Measurements from ENCODE around the gene FAAH2. TPM values are rescaled to one million over a fixed set of nuclear protein-coding genes. Genes with fewer than 3 reads are reported as not detected.
"Not testable (repeated sequence)": the region's sequence is repeated elsewhere in the genome, so short reads cannot be mapped to it uniquely, and the experiment has no call there.

Gene FAAH2
- total RNA-seq, 5 donors from 2014 or later (not counting 1 experiment from before 2014, with no cell fraction given), result 7.5 to 14.4 (median 10.4) TPM

GRCh38 chrX:57367649-57368048 lies 81.1 kb downstream of the FAAH2 start:
- DNase-seq, result no peak
- no peak for ATAC-seq (replicated peaks in 1 of 4)
- POLR2A ChIA-PET, result no interaction called here
- Histone ChIP-seq H3K27me3 (replicated peaks in 1 of 2; ENCODE audit: control insufficient read depth in 2 of 2, extremely low read depth in 1 of 2, insufficient read depth in 2 of 2, low read length in 1 of 2) (no peaks in the 10 kb centered on the region), H3K27ac (ENCODE audit: low read length) (no peak overlapping the region), H3K4me3 (ENCODE audit: control insufficient read depth in 1 of 2, extremely low read depth in 1 of 2, low read length in 1 of 2) (no peak overlapping the region), H3K9me3 (no peaks in the 10 kb centered on the region), H3K4me1 (ENCODE audit: control insufficient read depth in 1 of 2, extremely low read depth in 1 of 2, insufficient read depth in 2 of 2, low read length in 2 of 2) (no peaks in the 10 kb centered on the region), H3K36me3 (ENCODE audit: control insufficient read depth in 2 of 2, extremely low read depth in 1 of 2, insufficient read depth in 1 of 2, low read length in 1 of 2) (no peaks in the 10 kb centered on the region)
- peaks cover 60% of the 10 kb centered on the region for H3K36me3 Mint-ChIP-seq
- H3K4me3 Mint-ChIP-seq, result no peak overlapping the region
- H3K9me3 Mint-ChIP-seq, result peaks cover 0 to 6% (median 2%) of the 10 kb centered on the region in 3 donors
- H3K4me1 Mint-ChIP-seq, result peaks cover 0 to 19% (median 0%) of the 10 kb centered on the region in 3 donors
- no CpG with 5 or more reads among the region's 1 CpG for WGBS (ENCODE audit: insufficient coverage)
- H3K27ac Mint-ChIP-seq, result no peak overlapping the region
- H3K27me3 Mint-ChIP-seq, result peaks cover 0 to 8% of the 10 kb centered on the region in 2 donors
- CTCF ChIA-PET, result no interaction called here

- no peaks in the 10 kb centered on the region for H3K9me3 ChIP-seq
- no peaks in the 10 kb centered on the region for H3K4me1 ChIP-seq (ENCODE audit: control insufficient read depth in 1 of 2, extremely low read depth in 1 of 2, insufficient read depth in 2 of 2, low read length in 2 of 2)
- H3K4me1 Mint-ChIP-seq, result peaks cover 0 to 22% (median 0%) of the 10 kb centered on the region in 3 donors
- peaks cover 0 to 8% of the 10 kb centered on the region in 2 donors for H3K27me3 Mint-ChIP-seq
- H3K27ac Mint-ChIP-seq, result no peak overlapping the region
- H3K27me3 ChIP-seq (replicated peaks in 1 of 2; ENCODE audit: control insufficient read depth in 2 of 2, extremely low read depth in 1 of 2, insufficient read depth in 2 of 2, low read length in 1 of 2), result no peaks in the 10 kb centered on the region
- DNase-seq (no peak), ATAC-seq (replicated peaks in 1 of 4) (no peak)
- ChIA-PET CTCF (no interaction called here), POLR2A (no interaction called here)
- peaks cover 0 to 6% (median 2%) of the 10 kb centered on the region in 3 donors for H3K9me3 Mint-ChIP-seq
- WGBS (ENCODE audit: insufficient coverage), result no CpG with 5 or more reads among the region's 1 CpG
- no peak overlapping the region for H3K4me3 ChIP-seq (ENCODE audit: control insufficient read depth in 1 of 2, extremely low read depth in 1 of 2, low read length in 1 of 2)
- no peak overlapping the region for H3K4me3 Mint-ChIP-seq
- H3K36me3 Mint-ChIP-seq, result peaks cover 63% of the 10 kb centered on the region
- no peaks in the 10 kb centered on the region for H3K36me3 ChIP-seq (ENCODE audit: control insufficient read depth in 2 of 2, extremely low read depth in 1 of 2, insufficient read depth in 1 of 2, low read length in 1 of 2)
- no peak overlapping the region for H3K27ac ChIP-seq (ENCODE audit: low read length)
Measured at GRCh38 chrX:57368158-57368557, 81.7 kb downstream of the FAAH2 start.

GRCh38 chrX:57379296-57379695 lies 92.8 kb downstream of the FAAH2 start:
- Histone ChIP-seq H3K27ac (ENCODE audit: low read length) (no peak overlapping the region), H3K4me1 (ENCODE audit: control insufficient read depth in 1 of 2, extremely low read depth in 1 of 2, insufficient read depth in 2 of 2, low read length in 2 of 2) (no peaks in the 10 kb centered on the region), H3K4me3 (ENCODE audit: control insufficient read depth in 1 of 2, extremely low read depth in 1 of 2, low read length in 1 of 2) (no peak overlapping the region), H3K36me3 (ENCODE audit: control insufficient read depth in 2 of 2, extremely low read depth in 1 of 2, insufficient read depth in 1 of 2, low read length in 1 of 2) (no peaks in the 10 kb centered on the region), H3K9me3 (no peaks in the 10 kb centered on the region), H3K27me3 (replicated peaks in 1 of 2; ENCODE audit: control insufficient read depth in 2 of 2, extremely low read depth in 1 of 2, insufficient read depth in 2 of 2, low read length in 1 of 2) (no peaks in the 10 kb centered on the region)
- Mint-ChIP-seq H3K4me1 (peaks cover 0 to 11% (median 0%) of the 10 kb centered on the region in 3 donors), H3K36me3 (peaks cover 44% of the 10 kb centered on the region), H3K9me3 (peaks cover 0 to 2% (median 0%) of the 10 kb centered on the region in 3 donors), H3K27me3 (peaks cover 0 to 25% of the 10 kb centered on the region in 2 donors), H3K4me3 (no peak overlapping the region), H3K27ac (no peak overlapping the region)
- ATAC-seq (replicated peaks in 1 of 4) (no peak), DNase-seq (no peak)
- POLR2A ChIA-PET, result no interaction called here
- no CpG with 5 or more reads among the region's 4 CpGs for WGBS (ENCODE audit: insufficient coverage)
- CTCF ChIA-PET, result no interaction called here

GRCh38 chrX:57380026-57380796 lies 93.7 kb downstream of the FAAH2 start:
- no peaks in the 10 kb centered on the region for H3K9me3 ChIP-seq
- H3K4me3 ChIP-seq (ENCODE audit: control insufficient read depth in 1 of 2, extremely low read depth in 1 of 2, low read length in 1 of 2), result no peak overlapping the region
- ATAC-seq (replicated peaks in 1 of 4), result no peak
- H3K27me3 ChIP-seq (replicated peaks in 1 of 2; ENCODE audit: control insufficient read depth in 2 of 2, extremely low read depth in 1 of 2, insufficient read depth in 2 of 2, low read length in 1 of 2), result no peaks in the 10 kb centered on the region
- ChIA-PET CTCF (no interaction called here), POLR2A (no interaction called here)
- Mint-ChIP-seq H3K9me3 (no peaks in the 10 kb centered on the region), H3K27me3 (peaks cover 0 to 25% of the 10 kb centered on the region in 2 donors), H3K4me1 (peaks cover 0 to 7% (median 0%) of the 10 kb centered on the region in 3 donors), H3K4me3 (no peak overlapping the region), H3K27ac (no peak overlapping the region), H3K36me3 (peaks cover 41% of the 10 kb centered on the region)
- no peak overlapping the region for H3K27ac ChIP-seq (ENCODE audit: low read length)
- H3K4me1 ChIP-seq (ENCODE audit: control insufficient read depth in 1 of 2, extremely low read depth in 1 of 2, insufficient read depth in 2 of 2, low read length in 2 of 2), result no peaks in the 10 kb centered on the region
- H3K36me3 ChIP-seq (ENCODE audit: control insufficient read depth in 2 of 2, extremely low read depth in 1 of 2, insufficient read depth in 1 of 2, low read length in 1 of 2), result no peaks in the 10 kb centered on the region
- no peak for DNase-seq
- 60% methylated on average over 1 of the region's 3 CpGs for WGBS (ENCODE audit: insufficient coverage)

DNA sequence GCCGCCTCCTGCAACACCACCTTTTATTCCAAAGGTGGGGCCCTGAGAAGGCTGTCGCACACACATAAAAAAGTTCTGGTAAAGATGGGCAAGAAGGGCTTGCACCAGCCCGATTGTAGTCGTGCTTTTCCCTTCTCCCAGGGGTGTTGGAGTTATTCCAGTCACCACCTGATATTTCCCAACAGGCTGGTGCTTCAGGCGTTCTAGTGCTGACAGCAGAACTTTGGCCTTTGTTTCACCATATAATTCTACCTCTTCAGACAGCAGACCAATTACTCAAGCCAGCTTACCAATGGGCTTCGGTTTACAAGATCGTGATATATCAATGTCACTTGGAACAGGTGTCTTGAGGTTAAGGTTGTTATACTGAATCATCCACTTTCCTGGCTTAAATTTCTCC lies 107.7 kb downstream of the FAAH2 start:
- H3K27ac Mint-ChIP-seq; H3K9me3 ChIP-seq; H3K4me1 ChIP-seq (ENCODE audit: control insufficient read depth in 1 of 2, extremely low read depth in 1 of 2, insufficient read depth in 2 of 2, low read length in 2 of 2); H3K9me3 Mint-ChIP-seq; H3K36me3 ChIP-seq (ENCODE audit: control insufficient read depth in 2 of 2, extremely low read depth in 1 of 2, insufficient read depth in 1 of 2, low read length in 1 of 2); H3K4me3 ChIP-seq (ENCODE audit: control insufficient read depth in 1 of 2, extremely low read depth in 1 of 2, low read length in 1 of 2); H3K4me3 Mint-ChIP-seq; H3K27me3 Mint-ChIP-seq; POLR2A ChIA-PET; ATAC-seq (replicated peaks in 1 of 4); H3K4me1 Mint-ChIP-seq; DNase-seq; H3K27me3 ChIP-seq (replicated peaks in 1 of 2; ENCODE audit: control insufficient read depth in 2 of 2, extremely low read depth in 1 of 2, insufficient read depth in 2 of 2, low read length in 1 of 2); CTCF ChIA-PET; H3K27ac ChIP-seq (ENCODE audit: low read length): not testable (repeated sequence)
- H3K36me3 Mint-ChIP-seq, result peaks cover 56% of the 10 kb centered on the region
- WGBS (ENCODE audit: insufficient coverage), result no CpG with 5 or more reads among the region's 7 CpGs

GRCh38 chrX:57403191-57403590 lies 116.7 kb downstream of the FAAH2 start:
- CTCF ChIA-PET; H3K4me3 ChIP-seq (ENCODE audit: control insufficient read depth in 1 of 2, extremely low read depth in 1 of 2, low read length in 1 of 2); DNase-seq; H3K4me1 Mint-ChIP-seq; H3K27me3 ChIP-seq (replicated peaks in 1 of 2; ENCODE audit: control insufficient read depth in 2 of 2, extremely low read depth in 1 of 2, insufficient read depth in 2 of 2, low read length in 1 of 2); H3K36me3 ChIP-seq (ENCODE audit: control insufficient read depth in 2 of 2, extremely low read depth in 1 of 2, insufficient read depth in 1 of 2, low read length in 1 of 2); H3K27ac Mint-ChIP-seq; H3K4me1 ChIP-seq (ENCODE audit: control insufficient read depth in 1 of 2, extremely low read depth in 1 of 2, insufficient read depth in 2 of 2, low read length in 2 of 2); H3K27ac ChIP-seq (ENCODE audit: low read length); H3K27me3 Mint-ChIP-seq; ATAC-seq (replicated peaks in 1 of 4); H3K9me3 ChIP-seq; H3K4me3 Mint-ChIP-seq; POLR2A ChIA-PET: not testable (repeated sequence)
- peaks cover 3 to 14% (median 6%) of the 10 kb centered on the region in 3 donors for H3K9me3 Mint-ChIP-seq
- peaks cover 35% of the 10 kb centered on the region for H3K36me3 Mint-ChIP-seq
- WGBS (ENCODE audit: insufficient coverage), result no CpG with 5 or more reads among the region's 5 CpGs

Measured in T-cell (primary cell).